D721Med (cell line): ENCODE data around the gene ARHGAP24.

Experiments
- DNase-seq: peaks from one replicate; pipeline ENCODE4 v3.0.0; 2011; ENCODE audit warnings: low spot score; ENCODE audit not compliant: insufficient read length
- FAIRE-seq: peaks from 2 replicates; lab custom pipeline; 2011; peaks lifted over from hg19 to GRCh38; lab: Jason Lieb, UNC
- CTCF ChIP-seq: IDR thresholded peaks from 2 replicates; pipeline ENCODE4 v1.5.1; 2012; ENCODE audit warnings: mild to moderate bottlenecking, control low read depth; ENCODE audit not compliant: insufficient read depth; ENCODE audit errors: missing control alignments

The ARHGAP24 gene

GRCh38 chr4:85725721-85726170 lies 250.8 kb downstream of the ARHGAP24 start:
- TF ChIP-seq CTCF, result no peak
- DNase-seq (no peak), FAIRE-seq (no peak)

- no peak for TF ChIP-seq CTCF
- no peak for FAIRE-seq
- DNase-seq, result no peak
These were observed 251.6 kb downstream of the ARHGAP24 start for GRCh38 chr4:85726555-85726954.

- TF ChIP-seq CTCF, result no peak
- FAIRE-seq, result no peak
These were observed 253.5 kb downstream of the ARHGAP24 start for GRCh38 chr4:85728464-85728863.

GRCh38 chr4:85732124-85732523 lies 257.2 kb downstream of the ARHGAP24 start:
- no peak for TF ChIP-seq CTCF
- no peak for FAIRE-seq
- no peak for DNase-seq

More at GRCh38 chr4:85728464-85728863, 253.5 kb downstream of the ARHGAP24 start:
- DNase-seq, result no peak

- FAIRE-seq (no peak), DNase-seq (no peak)
- no peak for TF ChIP-seq CTCF
These were observed 258.8 kb downstream of the ARHGAP24 start for GRCh38 chr4:85733798-85734197.

GRCh38 chr4:85734424-85734831 lies 259.5 kb downstream of the ARHGAP24 start:
- FAIRE-seq, result no peak
- no peak for DNase-seq

GRCh38 chr4:85736571-85736970 lies 261.6 kb downstream of the ARHGAP24 start:
- FAIRE-seq, result no peak
- TF ChIP-seq CTCF, result no peak
- no peak for DNase-seq

More at GRCh38 chr4:85734424-85734831, 259.5 kb downstream of the ARHGAP24 start:
- no peak for TF ChIP-seq CTCF
